Measurements from ENCODE around the gene HMGCS1. TPM values are rescaled to one million over a fixed set of nuclear protein-coding genes. Genes with fewer than 3 reads are reported as not detected.

HMGCS1 gene
- total RNA-seq (2021; ENCODE audit: unreplicated experiment): 52.8 TPM
- 19.8 and 23.3 TPM in 2 replicates for polyA plus RNA-seq (2012)
- Bru-seq, nascent RNA: percentile 84 among the genes with signal in this experiment
- BruChase-seq, experiment 1, labeled RNA remaining after a 6-hour chase: percentile 84 among the genes with signal in this experiment
- BruChase-seq, experiment 2, labeled RNA remaining after a 2-hour chase: percentile 90 among the genes with signal in this experiment
- long read RNA-seq, partial matches to known transcripts: 2 of 10 reads
- long read RNA-seq, other reads (novel, unspliced or antisense): 8 of 10 reads

DNA sequence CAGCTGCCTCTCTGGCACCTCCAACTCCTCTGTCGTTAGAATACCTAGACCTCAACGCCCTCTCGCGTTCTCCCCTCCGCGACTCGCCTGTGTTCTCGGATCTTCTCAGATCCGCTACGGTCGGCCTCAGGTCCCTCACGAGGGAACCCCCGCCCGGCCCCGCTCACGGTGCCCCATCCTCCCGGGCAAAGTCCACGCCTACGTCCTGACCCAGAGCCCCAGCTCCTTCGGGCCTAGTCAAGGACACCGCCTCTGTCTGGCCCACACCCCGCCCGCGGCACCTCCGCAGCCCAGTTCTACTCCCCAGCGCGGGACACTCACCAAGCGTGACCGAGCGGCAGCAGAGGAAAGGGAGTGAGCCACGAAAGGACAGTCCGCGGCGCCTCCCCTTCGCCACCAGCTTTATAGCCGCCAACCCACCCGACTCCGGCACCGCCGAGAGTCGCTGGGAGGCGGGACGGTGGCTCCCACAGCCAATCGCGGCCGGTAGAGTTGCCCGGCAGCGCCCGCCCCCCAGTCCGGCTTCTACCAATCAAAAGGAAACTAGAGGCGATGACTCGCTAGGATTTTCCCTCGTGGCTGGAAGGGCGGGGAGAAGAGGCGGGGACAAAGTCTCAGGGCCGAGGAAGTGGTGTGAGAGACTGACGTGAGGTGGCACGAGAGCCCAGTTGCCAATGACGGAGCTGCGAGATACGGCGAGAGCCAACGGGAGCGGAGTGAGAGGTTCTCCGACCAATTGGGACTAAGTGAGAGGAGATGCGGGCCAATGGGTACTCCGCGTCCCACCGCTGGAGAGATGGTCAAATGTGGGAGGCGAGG, at the start of gene HMGCS1:
Gene HMGCS1, minus strand, starts transcription at position 378 of the 819 bp plus-strand sequence. CDS start 14,447 bp downstream, outside the sequence.
- Histone ChIP-seq H2AFZ (ENCODE audit: low read depth, low read length, poor library complexity, severe bottlenecking) (peak within 1 kb of the TSS; percentile 51), H3K9me3 (ENCODE audit: control insufficient read depth in 1 of 2, insufficient read depth in 1 of 2, low read depth in 1 of 2, low read length in 2 of 2) (no peaks in the 10 kb centered on the region), H3K9ac (ENCODE audit: low read length) (peak within 1 kb of the TSS; percentile 91), H3K79me2 (ENCODE audit: insufficient read depth, low read length) (peaks cover 48% of the 10 kb centered on the region), H4K20me1 (ENCODE audit: insufficient read depth) (no peaks in the 10 kb centered on the region), H3K4me2 (ENCODE audit: low read length) (peak within 1 kb of the TSS; percentile 89), H3K4me3 (replicated peaks in 1 of 2; ENCODE audit: low read depth in 1 of 2, low read length in 2 of 2) (peak within 1 kb of the TSS; percentile 88 to 91), H3K4me1 (ENCODE audit: control insufficient read depth in 1 of 2, insufficient read depth in 2 of 2, low read length in 2 of 2) (peaks cover 11 to 32% of the 10 kb centered on the region in 2 experiments; a peak in 3 of 4 replicates), H3K36me3 (ENCODE audit: control insufficient read depth in 1 of 2, insufficient read depth in 2 of 2, low read length in 2 of 2) (no peaks in the 10 kb centered on the region), H3K9me2 (ENCODE audit: insufficient read depth) (no peaks in the 10 kb centered on the region), H3K27me3 (ENCODE audit: insufficient read depth, low read length) (no peaks in the 10 kb centered on the region), H3K27ac (ENCODE audit: low read depth, low read length) (peak within 1 kb of the TSS; percentile 71)
- intact Hi-C loops (cut with micrococcal nuclease): loop anchor here (10.0 kb wide), 1 partner anchor 188 kb away; the partner anchor contains the start of gene ZNF131
- peak; percentile 92 for ATAC-seq
- no TSS peak for BruUV-seq (replicated peaks)
- ChIA-PET RAD21 (ENCODE audit: low non-redundant PET in 1 of 2, low total read pairs in 2 of 2, uncharacterized antibody in 2 of 2, unreplicated experiment in 2 of 2) (no interaction called here), POLR2A (interaction anchor here (0.6 to 1.9 kb wide), 8 partner anchors 9 to 925 kb away, joined by 3 to 5 read pairs (median 4); partner anchors contain the start of genes TMEM267 and ZNF131), CTCF (interaction anchor here (0.9 to 1.6 kb wide), 2 partner anchors 8 to 171 kb away, joined by 3 to 6 read pairs; no protein-coding TSS in a partner anchor)
- peak; percentile 99 for DNase-seq (ENCODE audit: low read depth, low spot score)
- TF ChIP-seq EZH2 (IDR thresholded peaks at IDR 0.05): no peak
- TF ChIP-seq SIN3A (IDR thresholded peaks at IDR 0.05; ENCODE audit: low read depth): no peak
- TF ChIP-seq, protein P1, sequence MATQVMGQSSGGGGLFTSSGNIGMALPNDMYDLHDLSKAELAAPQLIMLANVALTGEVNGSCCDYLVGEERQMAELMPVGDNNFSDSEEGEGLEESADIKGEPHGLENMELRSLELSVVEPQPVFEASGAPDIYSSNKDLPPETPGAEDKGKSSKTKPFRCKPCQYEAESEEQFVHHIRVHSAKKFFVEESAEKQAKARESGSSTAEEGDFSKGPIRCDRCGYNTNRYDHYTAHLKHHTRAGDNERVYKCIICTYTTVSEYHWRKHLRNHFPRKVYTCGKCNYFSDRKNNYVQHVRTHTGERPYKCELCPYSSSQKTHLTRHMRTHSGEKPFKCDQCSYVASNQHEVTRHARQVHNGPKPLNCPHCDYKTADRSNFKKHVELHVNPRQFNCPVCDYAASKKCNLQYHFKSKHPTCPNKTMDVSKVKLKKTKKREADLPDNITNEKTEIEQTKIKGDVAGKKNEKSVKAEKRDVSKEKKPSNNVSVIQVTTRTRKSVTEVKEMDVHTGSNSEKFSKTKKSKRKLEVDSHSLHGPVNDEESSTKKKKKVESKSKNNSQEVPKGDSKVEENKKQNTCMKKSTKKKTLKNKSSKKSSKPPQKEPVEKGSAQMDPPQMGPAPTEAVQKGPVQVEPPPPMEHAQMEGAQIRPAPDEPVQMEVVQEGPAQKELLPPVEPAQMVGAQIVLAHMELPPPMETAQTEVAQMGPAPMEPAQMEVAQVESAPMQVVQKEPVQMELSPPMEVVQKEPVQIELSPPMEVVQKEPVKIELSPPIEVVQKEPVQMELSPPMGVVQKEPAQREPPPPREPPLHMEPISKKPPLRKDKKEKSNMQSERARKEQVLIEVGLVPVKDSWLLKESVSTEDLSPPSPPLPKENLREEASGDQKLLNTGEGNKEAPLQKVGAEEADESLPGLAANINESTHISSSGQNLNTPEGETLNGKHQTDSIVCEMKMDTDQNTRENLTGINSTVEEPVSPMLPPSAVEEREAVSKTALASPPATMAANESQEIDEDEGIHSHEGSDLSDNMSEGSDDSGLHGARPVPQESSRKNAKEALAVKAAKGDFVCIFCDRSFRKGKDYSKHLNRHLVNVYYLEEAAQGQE (IDR thresholded peaks at IDR 0.05; ENCODE audit: low read depth): no peak
- TF ChIP-seq SRF (IDR thresholded peaks at IDR 0.05; ENCODE audit: low read depth): no peak
- TF ChIP-seq, protein P2, sequence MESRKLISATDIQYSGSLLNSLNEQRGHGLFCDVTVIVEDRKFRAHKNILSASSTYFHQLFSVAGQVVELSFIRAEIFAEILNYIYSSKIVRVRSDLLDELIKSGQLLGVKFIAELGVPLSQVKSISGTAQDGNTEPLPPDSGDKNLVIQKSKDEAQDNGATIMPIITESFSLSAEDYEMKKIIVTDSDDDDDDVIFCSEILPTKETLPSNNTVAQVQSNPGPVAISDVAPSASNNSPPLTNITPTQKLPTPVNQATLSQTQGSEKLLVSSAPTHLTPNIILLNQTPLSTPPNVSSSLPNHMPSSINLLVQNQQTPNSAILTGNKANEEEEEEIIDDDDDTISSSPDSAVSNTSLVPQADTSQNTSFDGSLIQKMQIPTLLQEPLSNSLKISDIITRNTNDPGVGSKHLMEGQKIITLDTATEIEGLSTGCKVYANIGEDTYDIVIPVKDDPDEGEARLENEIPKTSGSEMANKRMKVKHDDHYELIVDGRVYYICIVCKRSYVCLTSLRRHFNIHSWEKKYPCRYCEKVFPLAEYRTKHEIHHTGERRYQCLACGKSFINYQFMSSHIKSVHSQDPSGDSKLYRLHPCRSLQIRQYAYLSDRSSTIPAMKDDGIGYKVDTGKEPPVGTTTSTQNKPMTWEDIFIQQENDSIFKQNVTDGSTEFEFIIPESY (IDR thresholded peaks at IDR 0.05; ENCODE audit: extremely low read depth, insufficient replicate concordance, low read length): peak; percentile 82
- no peak for TF ChIP-seq EZH2phosphoT487 (IDR thresholded peaks at IDR 0.05; ENCODE audit: borderline replicate concordance)
- no peak for TF ChIP-seq RAD21 (IDR thresholded peaks at IDR 0.05; ENCODE audit: low read depth)
- TF ChIP-seq CEBPB (IDR thresholded peaks at IDR 0.05; ENCODE audit: low read depth): no peak
- peak; percentile 52 for TF ChIP-seq POLR2A (IDR thresholded peaks at IDR 0.05; ENCODE audit: borderline replicate concordance, extremely low read depth, insufficient read depth, insufficient read length)
- no peak; the same call in 1 of the 2 replicates for TF ChIP-seq ELF1 (IDR thresholded peaks at IDR 0.05; ENCODE audit: borderline replicate concordance, low read depth)
- no peak for TF ChIP-seq JUND (IDR thresholded peaks at IDR 0.05)
- TF ChIP-seq, protein P3, sequence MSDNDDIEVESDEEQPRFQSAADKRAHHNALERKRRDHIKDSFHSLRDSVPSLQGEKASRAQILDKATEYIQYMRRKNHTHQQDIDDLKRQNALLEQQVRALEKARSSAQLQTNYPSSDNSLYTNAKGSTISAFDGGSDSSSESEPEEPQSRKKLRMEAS (IDR thresholded peaks at IDR 0.05): peak; percentile 80
- TF ChIP-seq, protein P4, sequence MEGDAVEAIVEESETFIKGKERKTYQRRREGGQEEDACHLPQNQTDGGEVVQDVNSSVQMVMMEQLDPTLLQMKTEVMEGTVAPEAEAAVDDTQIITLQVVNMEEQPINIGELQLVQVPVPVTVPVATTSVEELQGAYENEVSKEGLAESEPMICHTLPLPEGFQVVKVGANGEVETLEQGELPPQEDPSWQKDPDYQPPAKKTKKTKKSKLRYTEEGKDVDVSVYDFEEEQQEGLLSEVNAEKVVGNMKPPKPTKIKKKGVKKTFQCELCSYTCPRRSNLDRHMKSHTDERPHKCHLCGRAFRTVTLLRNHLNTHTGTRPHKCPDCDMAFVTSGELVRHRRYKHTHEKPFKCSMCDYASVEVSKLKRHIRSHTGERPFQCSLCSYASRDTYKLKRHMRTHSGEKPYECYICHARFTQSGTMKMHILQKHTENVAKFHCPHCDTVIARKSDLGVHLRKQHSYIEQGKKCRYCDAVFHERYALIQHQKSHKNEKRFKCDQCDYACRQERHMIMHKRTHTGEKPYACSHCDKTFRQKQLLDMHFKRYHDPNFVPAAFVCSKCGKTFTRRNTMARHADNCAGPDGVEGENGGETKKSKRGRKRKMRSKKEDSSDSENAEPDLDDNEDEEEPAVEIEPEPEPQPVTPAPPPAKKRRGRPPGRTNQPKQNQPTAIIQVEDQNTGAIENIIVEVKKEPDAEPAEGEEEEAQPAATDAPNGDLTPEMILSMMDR (IDR thresholded peaks at IDR 0.05 in 2 of 3, conservative IDR thresholded peaks at IDR 0.05 in 1 of 3; ENCODE audit: borderline replicate concordance in 1 of 3, insufficient read depth in 1 of 3, low read depth in 2 of 3, low read length in 2 of 3): peak in 1 of 3 experiments; percentile 10; a peak in 1 of 6 replicates
- TF ChIP-seq SP1 (IDR thresholded peaks at IDR 0.05; ENCODE audit: low read depth): peak; percentile 90
- TF ChIP-seq YY1 (IDR thresholded peaks at IDR 0.05; ENCODE audit: extremely low read depth, insufficient replicate concordance, low read depth, low read length): no peak
- peak; percentile 85 for TF ChIP-seq ZFX (IDR thresholded peaks at IDR 0.05)
- TF ChIP-seq CBX3 (IDR thresholded peaks at IDR 0.05; ENCODE audit: low read depth): peak; percentile 69; the same call in 1 of the 2 replicates

All from HCT116 (cell line).